ENCODE measurements around the gene ADAMTSL1.

The ADAMTSL1 gene

GRCh38 chr9:18588002-18588401 lies 114.0 kb downstream of the ADAMTSL1 start:
- DNase-seq (ENCODE audit: low spot score), result no peak
- in situ Hi-C loops (cut with MboI; ENCODE audit: low sequenced_read_pairs, unreplicated experiment), result no loop called here
- TF ChIP-seq CTCF (IDR thresholded peaks at IDR 0.05; ENCODE audit: borderline replicate concordance, control extremely low read depth, extremely low read depth, insufficient read depth, missing control alignments), result no peak

- in situ Hi-C loops (cut with MboI; ENCODE audit: low sequenced_read_pairs, unreplicated experiment), result no loop called here
- no peak for TF ChIP-seq CTCF (IDR thresholded peaks at IDR 0.05; ENCODE audit: borderline replicate concordance, control extremely low read depth, extremely low read depth, insufficient read depth, missing control alignments)
- DNase-seq (ENCODE audit: low spot score), result no peak
Measured at GRCh38 chr9:18591261-18591660, 117.3 kb downstream of the ADAMTSL1 start.

- in situ Hi-C loops (cut with MboI; ENCODE audit: low sequenced_read_pairs, unreplicated experiment), result no loop called here
- DNase-seq (ENCODE audit: low spot score), result no peak
- TF ChIP-seq CTCF (IDR thresholded peaks at IDR 0.05; ENCODE audit: borderline replicate concordance, control extremely low read depth, extremely low read depth, insufficient read depth, missing control alignments), result no peak
Measured at GRCh38 chr9:18594837-18595236, 120.9 kb downstream of the ADAMTSL1 start.

GRCh38 chr9:18595597-18595996 lies 121.6 kb downstream of the ADAMTSL1 start:
- in situ Hi-C loops (cut with MboI; ENCODE audit: low sequenced_read_pairs, unreplicated experiment), result no loop called here
- TF ChIP-seq CTCF (IDR thresholded peaks at IDR 0.05; ENCODE audit: borderline replicate concordance, control extremely low read depth, extremely low read depth, insufficient read depth, missing control alignments), result no peak
- DNase-seq (ENCODE audit: low spot score), result no peak

- TF ChIP-seq CTCF (IDR thresholded peaks at IDR 0.05; ENCODE audit: borderline replicate concordance, control extremely low read depth, extremely low read depth, insufficient read depth, missing control alignments), result no peak
- in situ Hi-C loops (cut with MboI; ENCODE audit: low sequenced_read_pairs, unreplicated experiment), result no loop called here
- DNase-seq (ENCODE audit: low spot score), result no peak
Measured at GRCh38 chr9:18596920-18597319, 123.0 kb downstream of the ADAMTSL1 start.

- no peak for TF ChIP-seq CTCF (IDR thresholded peaks at IDR 0.05; ENCODE audit: borderline replicate concordance, control extremely low read depth, extremely low read depth, insufficient read depth, missing control alignments)
- in situ Hi-C loops (cut with MboI; ENCODE audit: low sequenced_read_pairs, unreplicated experiment), result no loop called here
- no peak for DNase-seq (ENCODE audit: low spot score)
Measured at GRCh38 chr9:18598969-18599368, 125.0 kb downstream of the ADAMTSL1 start.

GRCh38 chr9:18601026-18601425 lies 127.1 kb downstream of the ADAMTSL1 start:
- in situ Hi-C loops (cut with MboI; ENCODE audit: low sequenced_read_pairs, unreplicated experiment), result no loop called here
- TF ChIP-seq CTCF (IDR thresholded peaks at IDR 0.05; ENCODE audit: borderline replicate concordance, control extremely low read depth, extremely low read depth, insufficient read depth, missing control alignments), result no peak

More at GRCh38 chr9:18601026-18601425, 127.1 kb downstream of the ADAMTSL1 start:
- no peak for DNase-seq (ENCODE audit: low spot score)
